Measurements from ENCODE around the gene SMAD3.
"Not testable (repeated sequence)": the region's sequence is repeated elsewhere in the genome, so short reads cannot be mapped to it uniquely, and the experiment has no call there.

SMAD3 gene

DNA sequence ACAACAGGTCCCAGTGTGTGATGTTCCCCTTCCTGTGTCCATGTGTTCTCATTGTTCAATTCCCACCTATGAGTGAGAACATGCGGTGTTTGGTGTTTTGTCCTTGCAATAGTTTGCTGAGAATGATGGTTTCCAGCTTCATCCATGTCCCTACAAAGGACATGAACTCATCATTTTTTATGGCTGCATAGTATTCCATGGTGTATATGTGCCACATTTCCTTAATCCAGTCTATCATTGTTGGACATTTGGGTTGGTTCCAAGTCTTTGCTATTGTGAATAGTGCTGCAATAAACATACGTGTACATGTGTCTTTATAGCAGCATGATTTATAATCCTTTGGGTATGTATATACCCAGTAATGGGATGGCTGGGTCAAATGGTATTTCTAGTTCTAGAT is 44.7 kb upstream of the SMAD3 start:
- DNase-seq; H2BK120ac ChIP-seq (ENCODE audit: low read depth, low read length); H2AK5ac ChIP-seq (ENCODE audit: low read length); H3K79me1 ChIP-seq (ENCODE audit: low read length); H3K4me2 ChIP-seq (ENCODE audit: low read length); H3K36me3 ChIP-seq (ENCODE audit: control insufficient read depth, insufficient read depth, low read length); H3K4ac ChIP-seq (ENCODE audit: low read depth, low read length); H2BK15ac ChIP-seq (replicated peaks; ENCODE audit: low read depth); H3K79me2 ChIP-seq (ENCODE audit: control insufficient read depth, insufficient read depth, low read length); H4K5ac ChIP-seq (ENCODE audit: low read length); H3K4me1 ChIP-seq (ENCODE audit: control insufficient read depth, low read depth, low read length); H3K9ac ChIP-seq (ENCODE audit: low read length); H4K8ac ChIP-seq (ENCODE audit: low read depth, low read length); H2BK5ac ChIP-seq (ENCODE audit: low read length); H3K27me3 ChIP-seq (ENCODE audit: insufficient read depth, low read length, poor library complexity); H3K56ac ChIP-seq (ENCODE audit: low read length); H3K18ac ChIP-seq (ENCODE audit: low read length); H3K27ac ChIP-seq (ENCODE audit: low read depth, low read length); H3K4me3 ChIP-seq (ENCODE audit: low read length); H3K23ac ChIP-seq (ENCODE audit: low read length): not testable (repeated sequence)
- no CpG with 5 or more reads among the region's 2 CpGs for WGBS (ENCODE audit: extremely low coverage, insufficient coverage, low lambda C conversion rate)

DNA sequence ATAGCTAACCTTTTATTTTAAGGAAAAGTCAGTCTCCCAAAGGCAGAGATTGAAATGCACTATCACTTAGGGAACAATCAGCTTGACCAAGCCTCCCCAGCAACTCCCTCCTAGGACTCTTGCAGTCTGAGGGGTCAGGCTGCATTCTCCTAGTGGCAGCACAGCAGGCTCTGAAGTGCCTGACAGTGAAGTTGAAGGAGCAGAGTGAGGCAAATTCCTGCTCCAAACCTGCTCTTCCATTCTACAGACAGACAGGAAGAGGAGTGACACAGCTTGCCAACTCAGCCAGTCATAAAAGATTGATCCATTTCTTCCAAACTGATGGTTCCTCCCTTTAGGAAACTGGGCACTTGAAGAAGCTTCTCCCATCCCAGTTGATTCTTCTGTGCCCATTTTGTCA is 43.9 kb upstream of the SMAD3 start:
- Histone ChIP-seq H3K79me2 (ENCODE audit: control insufficient read depth, insufficient read depth, low read length) (no peaks in the 10 kb centered on the region), H3K23ac (ENCODE audit: low read length) (no peak overlapping the region), H4K5ac (ENCODE audit: low read length) (no peak overlapping the region), H3K4me2 (ENCODE audit: low read length) (no peak overlapping the region), H3K36me3 (ENCODE audit: control insufficient read depth, insufficient read depth, low read length) (no peaks in the 10 kb centered on the region), H2BK15ac (replicated peaks; ENCODE audit: low read depth) (no peak overlapping the region), H3K9ac (ENCODE audit: low read length) (no peak overlapping the region), H3K79me1 (ENCODE audit: low read length) (no peaks in the 10 kb centered on the region), H2BK120ac (ENCODE audit: low read depth, low read length) (no peak overlapping the region), H3K27ac (ENCODE audit: low read depth, low read length) (no peak overlapping the region), H3K4ac (ENCODE audit: low read depth, low read length) (no peak overlapping the region), H3K4me1 (ENCODE audit: control insufficient read depth, low read depth, low read length) (peaks cover 3% of the 10 kb centered on the region), H3K56ac (ENCODE audit: low read length) (no peak overlapping the region), H2BK5ac (ENCODE audit: low read length) (no peak overlapping the region), H2AK5ac (ENCODE audit: low read length) (no peak overlapping the region), H3K27me3 (ENCODE audit: insufficient read depth, low read length, poor library complexity) (no peaks in the 10 kb centered on the region), H3K18ac (ENCODE audit: low read length) (no peak overlapping the region), H3K4me3 (ENCODE audit: low read length) (no peak overlapping the region), H4K8ac (ENCODE audit: low read depth, low read length) (no peak overlapping the region)
- DNase-seq, result peak; percentile 67

DNA sequence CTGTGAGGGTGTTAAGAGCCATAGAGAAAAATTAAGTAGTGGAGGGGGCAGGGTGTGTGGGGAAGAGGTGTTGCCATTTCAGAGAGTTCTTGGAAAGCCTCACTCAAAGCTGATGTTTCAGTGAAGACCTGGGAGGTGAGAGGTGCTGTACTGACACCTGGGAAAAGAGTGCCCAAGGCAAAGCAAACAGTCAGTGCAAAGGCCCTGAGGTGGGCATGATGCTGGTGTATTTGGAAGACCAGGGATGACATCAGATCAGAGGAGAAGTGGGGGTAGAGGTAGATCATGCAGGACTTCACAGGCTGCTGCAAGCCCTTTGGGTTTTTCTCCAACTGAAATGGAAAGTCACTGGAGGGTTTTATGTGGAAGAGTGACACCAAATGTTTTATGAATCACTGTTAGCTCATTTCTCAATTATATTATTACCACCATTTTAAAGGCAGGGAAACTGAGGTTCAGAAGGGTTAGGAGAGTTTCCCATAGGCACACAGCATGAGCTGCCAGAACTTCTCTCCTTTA is 42.8 kb upstream of the SMAD3 start:
- DNase-seq, result no peak
- peaks cover 3% of the 10 kb centered on the region for H3K4me1 ChIP-seq (ENCODE audit: control insufficient read depth, low read depth, low read length)
- H4K8ac ChIP-seq (ENCODE audit: low read depth, low read length), result no peak overlapping the region
- H4K5ac ChIP-seq (ENCODE audit: low read length), result no peak overlapping the region
- H3K36me3 ChIP-seq (ENCODE audit: control insufficient read depth, insufficient read depth, low read length), result no peaks in the 10 kb centered on the region
- H2BK5ac ChIP-seq (ENCODE audit: low read length), result no peak overlapping the region
- H3K18ac ChIP-seq (ENCODE audit: low read length), result no peak overlapping the region
- no peaks in the 10 kb centered on the region for H3K79me1 ChIP-seq (ENCODE audit: low read length)
- no peak overlapping the region for H3K23ac ChIP-seq (ENCODE audit: low read length)
- H2BK15ac ChIP-seq (replicated peaks; ENCODE audit: low read depth), result no peak overlapping the region
- no peak overlapping the region for H3K56ac ChIP-seq (ENCODE audit: low read length)
- H3K4me3 ChIP-seq (ENCODE audit: low read length), result no peak overlapping the region
- H3K27me3 ChIP-seq (ENCODE audit: insufficient read depth, low read length, poor library complexity), result no peaks in the 10 kb centered on the region
- H3K79me2 ChIP-seq (ENCODE audit: control insufficient read depth, insufficient read depth, low read length), result no peaks in the 10 kb centered on the region
- H3K9ac ChIP-seq (ENCODE audit: low read length), result no peak overlapping the region
- H2BK120ac ChIP-seq (ENCODE audit: low read depth, low read length), result no peak overlapping the region
- H3K27ac ChIP-seq (ENCODE audit: low read depth, low read length), result no peak overlapping the region
- H2AK5ac ChIP-seq (ENCODE audit: low read length), result no peak overlapping the region
- no peak overlapping the region for H3K4me2 ChIP-seq (ENCODE audit: low read length)
- H3K4ac ChIP-seq (ENCODE audit: low read depth, low read length), result no peak overlapping the region

DNA sequence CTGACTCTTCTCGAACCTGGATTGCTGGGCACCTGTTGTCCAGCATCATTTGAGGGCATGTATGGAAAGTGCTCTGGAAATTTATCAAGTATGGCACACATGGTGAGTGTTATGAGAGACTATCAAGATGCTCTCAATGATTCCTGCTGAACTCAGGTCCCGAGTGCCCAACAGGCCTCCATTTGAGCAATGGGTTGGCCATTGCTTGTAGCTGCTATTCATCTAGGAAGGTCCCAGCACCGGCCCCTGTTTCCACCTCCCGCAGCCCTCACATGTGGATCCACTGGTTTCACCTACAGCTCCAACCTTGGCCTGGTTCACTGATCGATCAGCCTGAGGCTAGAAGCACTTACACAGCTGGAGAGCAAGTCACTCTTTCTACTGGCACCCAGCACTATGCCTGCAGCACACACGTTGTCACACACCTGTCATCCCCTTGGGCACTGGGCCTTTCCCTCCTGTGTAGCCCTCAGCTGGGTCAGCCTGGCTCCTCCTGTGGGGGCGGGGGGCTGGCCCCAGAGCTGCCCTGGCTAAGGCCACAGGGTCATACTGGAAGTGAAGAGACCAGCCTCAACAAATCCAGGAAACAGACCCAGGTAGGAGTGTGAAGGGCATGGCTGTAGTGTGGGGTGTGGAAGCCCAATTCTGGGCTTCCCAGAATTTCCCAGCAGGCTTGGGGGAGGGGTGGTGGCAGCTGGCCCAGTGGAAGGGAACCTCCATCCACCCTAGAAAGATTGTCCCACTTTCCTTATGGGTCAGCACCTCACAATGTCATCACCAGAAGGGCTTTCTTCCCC is 41.7 kb upstream of the SMAD3 start:
- Histone ChIP-seq H3K18ac (ENCODE audit: low read length) (no peak overlapping the region), H4K5ac (ENCODE audit: low read length) (no peak overlapping the region), H2BK15ac (replicated peaks; ENCODE audit: low read depth) (no peak overlapping the region), H3K23ac (ENCODE audit: low read length) (no peak overlapping the region), H2AK5ac (ENCODE audit: low read length) (peak overlapping the region; percentile 80), H3K79me1 (ENCODE audit: low read length) (no peaks in the 10 kb centered on the region), H3K27me3 (ENCODE audit: insufficient read depth, low read length, poor library complexity) (no peaks in the 10 kb centered on the region), H3K4me3 (ENCODE audit: low read length) (no peak overlapping the region), H3K27ac (ENCODE audit: low read depth, low read length) (no peak overlapping the region), H3K4me2 (ENCODE audit: low read length) (no peak overlapping the region), H3K4me1 (ENCODE audit: control insufficient read depth, low read depth, low read length) (peaks cover 3% of the 10 kb centered on the region), H3K4ac (ENCODE audit: low read depth, low read length) (no peak overlapping the region), H3K56ac (ENCODE audit: low read length) (peak overlapping the region; percentile 11), H3K9ac (ENCODE audit: low read length) (no peak overlapping the region), H2BK120ac (ENCODE audit: low read depth, low read length) (no peak overlapping the region), H2BK5ac (ENCODE audit: low read length) (no peak overlapping the region), H3K36me3 (ENCODE audit: control insufficient read depth, insufficient read depth, low read length) (no peaks in the 10 kb centered on the region), H3K79me2 (ENCODE audit: control insufficient read depth, insufficient read depth, low read length) (no peaks in the 10 kb centered on the region), H4K8ac (ENCODE audit: low read depth, low read length) (no peak overlapping the region)
- WGBS (ENCODE audit: extremely low coverage, insufficient coverage, low lambda C conversion rate), result no CpG with 5 or more reads among the region's 7 CpGs
- DNase-seq, result no peak

DNA sequence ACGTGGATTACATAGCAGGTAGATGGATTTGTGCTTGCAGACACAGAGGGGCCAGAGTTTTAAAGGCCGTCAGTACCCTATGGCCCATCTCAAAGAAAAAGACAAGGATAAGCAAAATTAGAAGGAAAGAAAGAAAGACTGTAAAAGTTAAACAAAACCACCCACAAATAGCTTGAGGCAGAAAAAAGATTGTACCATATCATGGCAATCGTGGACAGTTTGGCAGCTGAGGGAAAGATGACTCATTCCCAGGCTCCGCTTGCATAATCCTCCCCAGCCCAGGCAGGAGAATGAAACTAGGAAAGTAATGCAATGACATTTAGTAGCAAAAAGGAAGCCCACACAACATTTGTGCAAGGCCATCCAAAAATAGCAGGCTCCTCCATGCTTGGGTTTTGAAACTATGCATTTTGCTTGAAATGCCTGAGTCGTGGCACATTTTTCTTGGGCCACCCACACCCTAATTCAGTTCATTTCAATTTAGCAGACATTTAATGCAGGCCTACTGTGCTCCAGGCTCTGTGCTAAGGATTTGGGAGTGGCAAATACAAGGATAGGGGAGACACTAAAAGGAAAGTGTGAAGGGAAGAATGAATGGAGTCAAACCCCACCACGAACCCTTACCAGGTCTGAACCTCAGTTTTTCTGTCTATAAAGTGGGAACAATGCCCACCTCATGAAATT is 40.9 kb upstream of the SMAD3 start:
- Histone ChIP-seq H3K79me1 (ENCODE audit: low read length) (no peaks in the 10 kb centered on the region), H2AK5ac (ENCODE audit: low read length) (no peak overlapping the region), H3K4me3 (ENCODE audit: low read length) (no peak overlapping the region), H3K27ac (ENCODE audit: low read depth, low read length) (no peak overlapping the region), H2BK120ac (ENCODE audit: low read depth, low read length) (no peak overlapping the region), H4K5ac (ENCODE audit: low read length) (no peak overlapping the region), H2BK15ac (replicated peaks; ENCODE audit: low read depth) (no peak overlapping the region), H3K4ac (ENCODE audit: low read depth, low read length) (no peak overlapping the region), H3K18ac (ENCODE audit: low read length) (no peak overlapping the region), H3K4me1 (ENCODE audit: control insufficient read depth, low read depth, low read length) (peaks cover 3% of the 10 kb centered on the region), H3K79me2 (ENCODE audit: control insufficient read depth, insufficient read depth, low read length) (no peaks in the 10 kb centered on the region), H2BK5ac (ENCODE audit: low read length) (no peak overlapping the region), H3K27me3 (ENCODE audit: insufficient read depth, low read length, poor library complexity) (no peaks in the 10 kb centered on the region), H3K9ac (ENCODE audit: low read length) (no peak overlapping the region), H4K8ac (ENCODE audit: low read depth, low read length) (no peak overlapping the region), H3K56ac (ENCODE audit: low read length) (peak overlapping the region; percentile 3), H3K4me2 (ENCODE audit: low read length) (no peak overlapping the region), H3K23ac (ENCODE audit: low read length) (no peak overlapping the region), H3K36me3 (ENCODE audit: control insufficient read depth, insufficient read depth, low read length) (no peaks in the 10 kb centered on the region)
- no CpG with 5 or more reads among the region's 6 CpGs for WGBS (ENCODE audit: extremely low coverage, insufficient coverage, low lambda C conversion rate)
- DNase-seq, result peak; percentile 59

Data from mesendoderm (in vitro differentiated cells).